GM12878 (cell line): ENCODE results near the gene AFG1L. TPM values are rescaled to one million over a fixed set of nuclear protein-coding genes. Genes with fewer than 3 reads are reported as not detected.
"Not testable (repeated sequence)": the region's sequence is repeated elsewhere in the genome, so short reads cannot be mapped to it uniquely, and the experiment has no call there.

Experiments
- ATAC-seq: fragments of 200-7000 bp; cut with Tn5 transposase; 3 replicates; pipeline ENCODE4 v1.9.1; 2020; ENCODE audit warnings: mild to moderate bottlenecking, moderate library complexity
- BruUV-seq: library from RNA; stranded (reverse); fragments of 400-500 nt; replicated peaks from 2 replicates; lab custom pipeline; 2021; lab: Mats Ljungman, UMichigan
- CTCF ChIA-PET: fragments of 300-600 bp; sonication (Branson Sonifier 250); formaldehyde crosslinking; extraction: SDS; loops from one replicate; lab custom pipeline; 2021; ENCODE audit warnings: inconsistent platforms; lab: Yijun Ruan, JAX
- POLR2A ChIA-PET: fragments of 350-600 bp; formaldehyde crosslinking; extraction: SDS; loops from one replicate; lab custom pipeline; 2021; ENCODE audit warnings: inconsistent platforms; lab: Charles Lee
- RAD21 ChIA-PET: fragments of 300-600 bp; sonication (Branson Sonifier 250); formaldehyde crosslinking; loops from one replicate; lab custom pipeline; 2023; ENCODE audit warnings: antibody characterized with exemption; ENCODE audit not compliant: unreplicated experiment; lab: Charles Lee
- SMC1A ChIA-PET: fragments of 300-600 bp; sonication (Branson Sonifier 250); formaldehyde crosslinking; loops from one replicate; lab custom pipeline; 2023; ENCODE audit not compliant: unreplicated experiment, uncharacterized antibody; lab: Charles Lee
- DNase-seq: peaks from one replicate; pipeline ENCODE4 v3.0.0-alpha.2; 2011; ENCODE audit warnings: low read depth, low spot score
- FAIRE-seq: peaks from 3 replicates; lab custom pipeline; 2011; peaks lifted over from hg19 to GRCh38; lab: Jason Lieb, UNC
- H2AFZ ChIP-seq: 2 replicates; pipeline ENCODE4 v1.6.0; 2011; ENCODE audit warnings: low read depth, low read length, control low read depth; ENCODE audit not compliant: control insufficient read depth
- H3K27ac ChIP-seq: 2 replicates; pipeline ENCODE4 v1.5.1; 2011; ENCODE audit warnings: control low read depth; ENCODE audit not compliant: control insufficient read depth, insufficient read depth
- H3K27me3 ChIP-seq, 2 experiments: replicated peaks in 1 of 2; 2 replicates each; pipeline versions ENCODE4 v1.6.0 to v1.6.1; 2011; ENCODE audit warnings: low read length in 1 of 2; ENCODE audit not compliant: control insufficient read depth in 2 of 2, insufficient read depth in 2 of 2
- H3K36me3 ChIP-seq, 2 experiments: 2 replicates each; pipeline ENCODE4 v1.5.1; 2011; ENCODE audit warnings: low read length in 1 of 2; ENCODE audit not compliant: control insufficient read depth in 2 of 2, insufficient read depth in 2 of 2
- H3K4me1 ChIP-seq: 2 replicates; pipeline ENCODE4 v1.6.1; 2011; ENCODE audit warnings: mild to moderate bottlenecking, low read length, moderate library complexity, mixed read lengths; ENCODE audit not compliant: control insufficient read depth, insufficient read depth
- H3K4me2 ChIP-seq: 2 replicates; pipeline ENCODE4 v1.6.0; 2011; ENCODE audit warnings: control low read depth; ENCODE audit not compliant: control insufficient read depth, insufficient read depth
- H3K4me3 ChIP-seq: fragments of 200-600 bp; sonication (generic); 2 replicates; pipeline ENCODE4 v1.5.1; 2016
- H3K79me2 ChIP-seq: 2 replicates; pipeline ENCODE4 v1.6.0; 2011; ENCODE audit warnings: low read length; ENCODE audit not compliant: control insufficient read depth, insufficient read depth
- H3K9ac ChIP-seq: 2 replicates; pipeline ENCODE4 v1.8.0; 2011; ENCODE audit warnings: low read length, control low read depth, mixed read lengths; ENCODE audit not compliant: control insufficient read depth, insufficient read depth
- H3K9me3 ChIP-seq: replicated peaks from 3 replicates; pipeline ENCODE4 v1.5.1; 2011; ENCODE audit warnings: mild to moderate bottlenecking, low read length; ENCODE audit not compliant: control insufficient read depth, insufficient read depth
- H4K20me1 ChIP-seq: 2 replicates; pipeline ENCODE4 v1.6.0; 2011; ENCODE audit not compliant: control insufficient read depth, insufficient read depth
- ASH2L ChIP-seq: fragments of 300-600, 200-600 bp; sonication (generic); IDR thresholded peaks from 2 replicates; pipeline ENCODE4 v1.6.1; 2017; ENCODE audit warnings: low read depth, mild to moderate bottlenecking, borderline replicate concordance
- RAD21 ChIP-seq: IDR thresholded peaks from 2 replicates; pipeline ENCODE4 v1.6.1; 2011; ENCODE audit warnings: mild to moderate bottlenecking, low read depth, low read length, moderate library complexity; ENCODE audit not compliant: insufficient read depth
- RCOR1 ChIP-seq: conservative IDR thresholded peaks from 2 replicates; pipeline ENCODE4 v1.6.1; 2012; ENCODE audit warnings: low read depth, low read length, improper control_type of control experiment
- SKIL ChIP-seq: fragments of 450-650 bp; IDR thresholded peaks from 2 replicates; pipeline ENCODE4 v1.6.1; 2017; ENCODE audit warnings: mild to moderate bottlenecking, low read depth, inconsistent platforms; ENCODE audit not compliant: poor library complexity, severe bottlenecking
- WGBS: methylation state at CpG from one replicate; pipeline ENCODE4 v1.1.6; 2016; ENCODE audit warnings: low lambda C conversion rate; ENCODE audit not compliant: insufficient replicate concordance, insufficient coverage; ENCODE audit errors: missing lambda C conversion rate; 5-methylcytosine and 5-hydroxymethylcytosine counted together
- in situ Hi-C: fragments of 300-500 bp; cut with MboI; formaldehyde crosslinking; loops from 9 replicates; pipeline ENCODE4 v1.14.3; 2018; ENCODE audit warnings: mixed read lengths
- intact Hi-C: fragments of 100-400 bp; cut with micrococcal nuclease; formaldehyde crosslinking; loops from one replicate; pipeline ENCODE4 v1.14.2; 2022; ENCODE audit not compliant: unreplicated experiment
- polyA plus RNA-seq, 11 experiments: library from polyadenylated mRNA; depleted of rRNA in 4 of 11; unstranded in 6 of 11; stranded (reverse) in 5 of 11; fragments of >200 nt; fragmentation: Nextera tagmentation in 4 of 11; fragmentation: Illumina TruSeq in 1 of 11; extraction: Ambion mirVana in 4 of 11; extraction: Trizol in 1 of 11; gene quantifications; 1 replicate in 1 of 11; 2 replicates in 10 of 11; pipeline versions ENCODE4 v1.2.1 to v1.2.3, GENCODE V29; 2011 to 2016; ENCODE audit warnings: inconsistent platforms in 2 of 11, missing spikeins in 2 of 11, low read depth in 1 of 11
- total RNA-seq, 4 experiments: library from RNA; depleted of rRNA in 3 of 4; stranded (reverse); fragments of >200 nt in 3 of 4; fragmentation: Illumina TruSeq in 1 of 4; extraction: Trizol in 1 of 4; gene quantifications; 2 replicates each; pipeline versions ENCODE4 v1.2.1 to v1.2.3, GENCODE V29; 2013 to 2021

The AFG1L gene
- total and polyA plus RNA-seq, 10 of the 15 experiments (the other 5 are each of a cell fraction or from before 2014, with no cell fraction given): 2.3 to 9.0 (median 4.3) TPM

- TF ChIP-seq RAD21: no peak
- no peak for TF ChIP-seq RCOR1
- TF ChIP-seq SKIL: no peak
- TF ChIP-seq ASH2L: no peak
Measured at GRCh38 chr6:108448481-108448880, 153.6 kb downstream of the AFG1L start (continued).

DNA sequence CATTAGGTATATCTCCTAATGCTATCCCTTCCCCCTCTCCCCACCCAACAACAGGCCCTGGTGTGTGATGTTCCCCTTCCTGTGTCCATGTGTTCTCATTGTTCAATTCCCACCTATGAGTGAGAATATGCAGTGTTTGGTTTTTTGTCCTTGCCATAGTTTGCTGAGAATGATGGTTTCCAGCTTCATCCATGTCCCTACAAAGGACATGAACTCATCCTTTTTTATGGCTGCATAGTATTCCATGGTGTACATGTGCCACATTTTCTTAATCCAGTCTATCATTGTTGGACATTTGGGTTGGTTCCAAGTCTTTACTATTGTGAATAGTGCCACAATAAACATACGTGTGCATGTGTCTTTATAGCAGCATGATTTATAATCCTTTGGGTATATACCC lies 154.9 kb downstream of the AFG1L start:
- H3K36me3 ChIP-seq, H3K27ac ChIP-seq, DNase-seq, SMC1A ChIA-PET, H3K4me1 ChIP-seq, intact Hi-C loops, FAIRE-seq, CTCF ChIA-PET, RAD21 ChIA-PET, BruUV-seq, H2AFZ ChIP-seq, POLR2A ChIA-PET, H3K79me2 ChIP-seq, H3K9me3 ChIP-seq, in situ Hi-C loops, H3K27me3 ChIP-seq, H4K20me1 ChIP-seq, H3K9ac ChIP-seq, ATAC-seq, H3K4me2 ChIP-seq, H3K4me3 ChIP-seq: not testable (repeated sequence)
- WGBS: no CpG with 5 or more reads among the region's 1 CpG
